Activated naive CD4-positive, alpha-beta T cell treated with Interleukin-2 at 50 U/mL for 16 hours (primary cell): ENCODE measurements around the gene TMEM132D.

ENCODE experiments used
- DNase-seq: peaks from one replicate; pipeline ENCODE4 v3.0.0-alpha.2; 2020

Gene TMEM132D

GRCh38 chr12:129641926-129642325 is 261.9 kb downstream of the TMEM132D start:
- no peak for DNase-seq

DNA sequence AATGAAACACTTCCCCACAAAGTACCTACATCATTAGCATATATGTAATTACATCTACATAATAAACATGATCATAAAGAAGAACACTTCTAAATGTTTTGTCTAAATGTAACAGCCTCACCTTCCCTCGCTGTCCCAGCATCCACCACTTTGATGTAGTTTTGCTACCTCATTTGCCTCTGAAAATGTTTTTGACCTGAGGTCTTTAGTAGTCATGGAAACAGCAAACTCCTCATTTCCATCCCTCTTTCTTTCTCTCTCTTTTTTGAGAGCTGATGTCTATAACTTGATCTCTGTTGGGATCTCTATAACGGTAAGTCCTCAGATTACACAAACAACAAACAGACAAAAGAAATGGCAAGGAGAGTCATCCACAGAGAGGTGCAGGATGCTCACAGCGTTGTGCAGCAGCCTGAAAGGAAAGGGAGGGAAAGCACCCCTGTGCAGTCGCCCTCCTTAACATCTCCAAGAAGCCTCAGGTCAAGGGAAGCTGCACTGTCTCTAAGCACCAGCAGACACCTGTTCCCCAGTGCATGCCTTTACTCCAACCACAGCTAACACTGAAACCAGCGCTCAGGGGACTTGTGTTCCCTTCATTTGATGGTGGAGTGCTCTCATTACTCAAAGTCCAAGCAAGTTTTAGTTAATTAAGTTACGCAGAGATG is 268.7 kb downstream of the TMEM132D start:
- DNase-seq = no peak

GRCh38 chr12:129631316-129631715 is 272.5 kb downstream of the TMEM132D start:
- DNase-seq = no peak

GRCh38 chr12:129629901-129630300 is 273.9 kb downstream of the TMEM132D start:
- DNase-seq = no peak

DNA sequence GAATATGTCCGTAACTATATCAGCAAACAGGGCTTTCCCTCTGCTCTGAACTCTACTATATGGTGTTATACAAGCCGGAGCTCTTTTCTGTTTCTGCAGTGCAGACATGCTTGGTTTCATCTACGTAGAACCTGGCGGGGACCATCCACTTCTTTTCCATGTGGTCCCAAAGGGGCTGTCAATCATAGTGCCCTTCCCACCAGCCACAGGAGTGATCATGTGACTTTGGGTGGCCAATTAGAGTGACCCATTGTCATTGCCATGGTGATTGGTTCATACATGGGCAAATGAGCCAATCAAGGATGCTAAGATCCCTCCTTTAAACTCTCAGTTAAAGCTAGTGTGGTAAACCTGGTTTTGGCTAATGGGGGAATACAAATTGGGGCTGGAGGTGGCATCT is 281.3 kb downstream of the TMEM132D start:
- DNase-seq = no peak

GRCh38 chr12:129619271-129619670 is 284.6 kb downstream of the TMEM132D start:
- DNase-seq = no peak

DNA sequence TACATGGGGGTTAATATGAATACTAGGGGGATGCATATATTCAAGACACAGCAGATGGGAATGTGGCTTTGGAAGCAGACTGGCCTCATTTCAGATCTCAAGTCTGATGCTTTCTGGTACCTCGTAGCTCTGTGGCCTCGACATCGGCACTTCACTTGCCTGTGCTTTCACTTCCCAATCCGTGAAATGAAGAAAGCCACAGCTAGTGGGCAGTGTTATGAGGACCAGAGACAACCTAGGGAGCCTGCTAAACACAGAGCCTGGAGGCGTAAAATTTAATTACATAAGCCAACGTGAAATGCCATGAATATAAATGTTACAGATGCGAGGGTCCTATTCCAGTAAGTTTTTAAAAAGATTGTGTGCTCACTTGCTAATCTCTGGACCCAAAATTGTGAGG is 286.0 kb downstream of the TMEM132D start:
- no peak for DNase-seq

- no peak for DNase-seq
These were observed 288.8 kb downstream of the TMEM132D start for GRCh38 chr12:129615001-129615400.

DNA sequence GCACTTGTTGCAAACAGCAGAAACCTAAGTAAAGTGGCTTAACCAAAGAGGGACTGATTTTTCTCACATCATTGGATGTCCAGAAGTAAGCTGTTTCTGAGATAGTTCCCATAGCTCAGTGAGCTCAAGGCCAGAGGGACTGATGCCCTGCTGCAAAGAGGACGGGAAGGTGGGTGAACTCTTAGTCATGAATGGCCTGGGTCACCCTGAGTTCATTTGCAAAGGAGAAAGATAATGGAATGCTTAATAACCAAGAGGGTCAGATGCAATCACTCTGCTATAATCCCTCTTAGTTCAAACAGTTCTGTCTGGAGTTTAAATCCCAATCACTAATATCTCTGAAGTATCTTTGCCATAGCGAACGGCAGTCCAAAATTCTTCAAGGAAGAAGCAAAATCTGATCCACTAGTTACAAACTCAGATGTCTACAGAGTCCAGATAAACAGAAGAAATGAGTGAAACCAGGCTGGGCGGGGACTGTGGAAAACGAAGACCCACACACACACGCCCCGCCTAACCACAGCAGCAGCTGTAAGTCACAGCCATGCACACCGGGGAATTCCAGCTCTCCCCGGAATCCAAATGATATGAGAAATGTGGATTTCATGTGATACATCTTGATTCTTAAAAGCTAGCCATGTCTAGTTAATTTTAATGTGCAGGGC is 289.5 kb downstream of the TMEM132D start:
- no peak for DNase-seq

GRCh38 chr12:129613314-129613713 is 290.5 kb downstream of the TMEM132D start:
- DNase-seq = no peak

GRCh38 chr12:129610601-129611120 is 293.2 kb downstream of the TMEM132D start:
- no peak for DNase-seq

DNA sequence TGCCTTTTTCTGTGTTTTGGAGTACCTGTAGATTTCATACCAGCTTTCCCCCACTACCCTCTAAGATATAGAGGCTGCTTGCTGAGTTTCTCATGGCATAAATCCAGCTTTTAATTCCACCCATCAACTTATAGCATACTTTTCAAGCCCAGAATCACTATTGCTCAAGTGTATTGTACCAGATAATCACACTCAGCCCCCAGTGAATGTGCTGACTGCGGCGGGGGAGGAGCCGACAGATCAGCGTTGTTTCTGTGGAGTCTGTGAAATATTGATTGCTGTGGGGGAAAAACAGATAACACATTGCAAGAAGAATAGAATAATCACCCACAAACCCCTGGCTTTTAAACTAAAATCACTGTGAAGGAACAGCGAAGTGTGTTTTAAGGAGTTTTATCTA is 296.1 kb downstream of the TMEM132D start:
- no peak for DNase-seq

DNA sequence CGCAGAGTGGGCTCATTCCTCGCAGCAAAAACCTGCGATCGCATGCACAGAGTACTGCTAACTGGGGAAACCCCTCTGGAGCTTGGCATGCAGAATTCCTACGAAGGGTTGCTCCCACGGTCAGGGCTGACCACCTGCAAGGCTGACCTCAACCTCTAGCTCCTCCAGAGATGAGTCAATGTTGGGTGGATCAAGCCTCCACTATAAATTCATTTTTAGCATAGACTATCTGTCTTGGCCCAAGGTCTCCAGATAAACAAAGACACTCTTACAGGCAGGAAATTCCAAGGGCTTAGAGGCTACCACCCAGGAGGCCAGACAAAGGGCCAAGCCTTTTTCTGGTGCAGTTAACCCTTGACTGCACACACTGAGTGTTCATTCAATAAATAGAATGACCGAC is 296.5 kb downstream of the TMEM132D start:
- DNase-seq = no peak

GRCh38 chr12:129606239-129606638 is 297.6 kb downstream of the TMEM132D start:
- no peak for DNase-seq

GRCh38 chr12:129605666-129606065 is 298.2 kb downstream of the TMEM132D start:
- no peak for DNase-seq

- no peak for DNase-seq
These were observed 299.3 kb downstream of the TMEM132D start for GRCh38 chr12:129604506-129604905.

GRCh38 chr12:129599406-129599805 is 304.4 kb downstream of the TMEM132D start:
- no peak for DNase-seq

GRCh38 chr12:129594098-129594497 is 309.7 kb downstream of the TMEM132D start:
- no peak for DNase-seq

DNA sequence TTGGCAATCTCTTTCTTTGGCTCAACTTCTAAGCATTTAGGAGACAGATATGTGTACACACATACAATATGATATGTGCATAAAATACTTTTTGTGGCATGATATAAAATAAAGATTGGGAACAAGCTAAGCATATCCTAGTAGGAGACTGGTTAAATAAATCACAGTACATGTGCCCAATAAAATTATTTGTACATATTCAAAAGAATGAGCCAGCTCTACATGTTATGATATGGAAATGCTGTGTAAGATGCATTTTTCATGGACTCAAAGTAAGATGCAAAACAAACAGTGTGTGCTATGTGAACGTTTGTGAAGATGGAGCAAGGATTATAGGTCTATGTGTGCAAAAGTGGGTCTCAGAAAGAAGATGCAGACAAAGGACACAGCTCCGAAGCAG is 311.4 kb downstream of the TMEM132D start:
- DNase-seq = no peak

DNA sequence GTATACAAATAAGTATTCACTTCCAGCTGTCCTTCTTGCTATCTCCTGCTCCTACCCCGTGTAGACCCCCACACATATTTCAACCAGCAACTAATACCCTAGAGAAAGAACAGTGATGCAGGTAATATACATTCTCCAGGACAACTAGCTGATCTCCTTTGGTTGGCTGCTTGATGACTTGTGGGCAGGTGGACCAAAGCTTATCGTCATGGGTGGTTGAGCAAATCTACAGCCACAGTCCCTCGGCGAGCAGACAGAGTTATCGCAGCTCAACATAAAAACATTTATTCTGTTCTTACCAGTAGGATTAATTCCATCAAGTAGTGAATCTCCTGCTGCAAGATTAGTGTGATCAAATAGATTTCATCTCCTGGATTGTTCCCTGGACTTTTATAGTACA is 314.3 kb downstream of the TMEM132D start:
- DNase-seq = no peak

- DNase-seq = no peak
These were observed 315.7 kb downstream of the TMEM132D start for GRCh38 chr12:129588142-129588541.

- no peak for DNase-seq
These were observed 318.5 kb downstream of the TMEM132D start for GRCh38 chr12:129585296-129585695.

GRCh38 chr12:129579879-129580278 is 323.9 kb downstream of the TMEM132D start:
- DNase-seq = no peak

DNA sequence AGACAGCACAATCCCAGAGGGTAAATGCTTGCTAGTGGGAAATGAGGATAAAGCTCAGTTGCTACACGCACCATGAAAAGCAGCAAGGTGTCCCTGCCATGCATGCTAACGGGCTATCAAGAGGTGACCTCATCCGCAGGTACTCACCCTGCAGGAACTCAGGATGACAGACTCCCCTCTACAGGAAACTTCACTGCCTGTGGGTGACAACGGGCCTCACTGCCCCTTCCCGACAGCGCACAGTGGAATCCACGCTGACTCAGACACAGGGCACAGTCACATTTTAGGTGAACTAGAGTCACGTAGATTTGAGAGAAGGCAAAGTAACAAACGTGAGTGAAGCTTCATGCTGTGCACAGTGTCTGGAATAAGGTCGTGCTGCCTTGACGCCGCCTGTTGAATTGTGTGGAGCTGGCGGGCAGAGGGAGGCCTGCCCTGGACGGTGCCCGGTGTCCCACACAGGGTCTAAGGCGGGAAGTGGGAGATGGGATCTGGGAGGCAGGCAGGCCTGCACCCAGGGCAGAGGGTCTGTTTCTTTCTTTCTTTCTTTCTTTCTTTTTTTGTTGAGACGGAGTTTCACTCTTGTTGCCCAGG is 331.8 kb downstream of the TMEM132D start:
- no peak for DNase-seq
